Measurements from ENCODE around the gene NCF4. TPM values are rescaled to one million over a fixed set of nuclear protein-coding genes. Genes with fewer than 3 reads are reported as not detected.

NCF4 gene
- not detected in 2 replicates for total RNA-seq (2014; rRNA removed; shearing (Covaris generic))

- DNase-seq (ENCODE audit: low read depth), result no peak
Measured at GRCh38 chr22:36860821-36861659, at the start of gene NCF4. NCF4 (plus strand) TSS chr22:36861006; CDS start chr22:36861172, 166 bp downstream.

- no peak for DNase-seq (ENCODE audit: low read depth)
Measured at GRCh38 chr22:36811094-36811800, 49.6 kb upstream of the NCF4 start.

- no peak for DNase-seq (ENCODE audit: low read depth)
Measured at GRCh38 chr22:36814801-36815200, 46.0 kb upstream of the NCF4 start.

- DNase-seq (ENCODE audit: low read depth), result no peak
Measured at GRCh38 chr22:36815558-36816338, 45.1 kb upstream of the NCF4 start.

- no peak for DNase-seq (ENCODE audit: low read depth)
Measured at GRCh38 chr22:36816339-36816635, 44.5 kb upstream of the NCF4 start.

- peak; percentile 23 for DNase-seq (ENCODE audit: low read depth)
Measured at GRCh38 chr22:36816636-36817524, 43.9 kb upstream of the NCF4 start, which contains the start of gene PVALB. PVALB (minus strand) TSS chr22:36817035; CDS start chr22:36817005, 30 bp downstream.

- no peak for DNase-seq (ENCODE audit: low read depth)
Measured at GRCh38 chr22:36817525-36817848, 43.3 kb upstream of the NCF4 start.

- DNase-seq (ENCODE audit: low read depth), result peak; percentile 26
Measured at GRCh38 chr22:36818010-36818642, 42.7 kb upstream of the NCF4 start.

GRCh38 chr22:36819112-36819511 is 41.7 kb upstream of the NCF4 start:
- no peak for DNase-seq (ENCODE audit: low read depth)

- DNase-seq (ENCODE audit: low read depth), result no peak
Measured at GRCh38 chr22:36822581-36822980, 38.2 kb upstream of the NCF4 start.

GRCh38 chr22:36823186-36823839 is 37.5 kb upstream of the NCF4 start:
- DNase-seq (ENCODE audit: low read depth), result no peak

- no peak for DNase-seq (ENCODE audit: low read depth)
Measured at GRCh38 chr22:36824655-36825054, 36.2 kb upstream of the NCF4 start.

GRCh38 chr22:36826262-36826661 is 34.5 kb upstream of the NCF4 start:
- no peak for DNase-seq (ENCODE audit: low read depth)

- DNase-seq (ENCODE audit: low read depth), result no peak
Measured at GRCh38 chr22:36828815-36829214, 32.0 kb upstream of the NCF4 start.

- DNase-seq (ENCODE audit: low read depth), result no peak
Measured at GRCh38 chr22:36829370-36830002, 31.3 kb upstream of the NCF4 start.

- DNase-seq (ENCODE audit: low read depth), result no peak
Measured at GRCh38 chr22:36830601-36831000, 30.2 kb upstream of the NCF4 start.

GRCh38 chr22:36831206-36831605 is 29.6 kb upstream of the NCF4 start:
- no peak for DNase-seq (ENCODE audit: low read depth)

GRCh38 chr22:36831717-36832116 is 29.1 kb upstream of the NCF4 start:
- no peak for DNase-seq (ENCODE audit: low read depth)

- no peak for DNase-seq (ENCODE audit: low read depth)
Measured at GRCh38 chr22:36833073-36833472, 27.7 kb upstream of the NCF4 start.

GRCh38 chr22:36835903-36836302 is 24.9 kb upstream of the NCF4 start:
- no peak for DNase-seq (ENCODE audit: low read depth)

All from RPMI7951 (cell line).